ENCODE results near the gene ZNF189.
A peak's percentile ranks its signal among the peaks of the same experiment; 100 is the strongest.
"Not testable (repeated sequence)": the region's sequence is repeated elsewhere in the genome, so short reads cannot be mapped to it uniquely, and the experiment has no call there.

The ZNF189 gene

GRCh38 chr9:101381118-101381517 is 17.5 kb upstream of the ZNF189 start:
- no peak for DNase-seq

- DNase-seq: no peak
Observed at GRCh38 chr9:101381833-101382342, 16.8 kb upstream of the ZNF189 start.

- no peak for DNase-seq
Observed at GRCh38 chr9:101383361-101383760, 15.3 kb upstream of the ZNF189 start.

- DNase-seq: not testable (repeated sequence)
Observed at GRCh38 chr9:101384873-101385536, 13.6 kb upstream of the ZNF189 start, which contains the start of gene BAAT. Gene BAAT (minus strand): TSS chr9:101385006. CDS start chr9:101371404, 13,602 bp downstream.

- peak; percentile 63 for DNase-seq
Observed at GRCh38 chr9:101387871-101388506, 10.7 kb upstream of the ZNF189 start.

GRCh38 chr9:101388507-101388993 is 10.1 kb upstream of the ZNF189 start:
- DNase-seq: no peak

- no peak for DNase-seq
Observed at GRCh38 chr9:101393135-101393534, 5.5 kb upstream of the ZNF189 start.

- no peak for DNase-seq
Observed at GRCh38 chr9:101394687-101395086, 4.0 kb upstream of the ZNF189 start.

GRCh38 chr9:101397746-101398067 is 944 bp upstream of the ZNF189 start:
- no peak for DNase-seq

- DNase-seq: peak; percentile 3
Observed at GRCh38 chr9:101398930-101399642, 435 bp downstream of the ZNF189 start.

- no peak for DNase-seq
Observed at GRCh38 chr9:101399643-101399970, 956 bp downstream of the ZNF189 start.

GRCh38 chr9:101400120-101400519 is 1.5 kb downstream of the ZNF189 start:
- peak; percentile 5 for DNase-seq

GRCh38 chr9:101403516-101404285 is 5.0 kb downstream of the ZNF189 start:
- DNase-seq: no peak

- DNase-seq: no peak
Observed at GRCh38 chr9:101408374-101409078, 9.9 kb downstream of the ZNF189 start.

GRCh38 chr9:101409079-101409477 is 10.4 kb downstream of the ZNF189 start:
- peak; percentile 16 for DNase-seq

GRCh38 chr9:101414839-101415238 is 16.2 kb downstream of the ZNF189 start:
- DNase-seq: no peak

- no peak for DNase-seq
Observed at GRCh38 chr9:101415578-101415977, 16.9 kb downstream of the ZNF189 start.

GRCh38 chr9:101417389-101417788 is 18.7 kb downstream of the ZNF189 start:
- DNase-seq: no peak

- DNase-seq: no peak
Observed at GRCh38 chr9:101417977-101418376, 19.3 kb downstream of the ZNF189 start.

GRCh38 chr9:101418518-101419430 is 20.1 kb downstream of the ZNF189 start:
- DNase-seq: peak; percentile 32

GRCh38 chr9:101419863-101420262 is 21.2 kb downstream of the ZNF189 start:
- no peak for DNase-seq

Measured in fibroblast of upper back skin (primary cell).